Urothelium cell line (cell line): ENCODE measurements around the gene HDAC11.

Source experiments
- DNase-seq: peaks from one replicate; pipeline ENCODE4 v3.0.0; 2011; ENCODE audit warnings: low spot score, mixed read lengths
- FAIRE-seq: peaks from 2 replicates; lab custom pipeline; 2011; peaks lifted over from hg19 to GRCh38; lab: Jason Lieb, UNC

Gene HDAC11

DNA sequence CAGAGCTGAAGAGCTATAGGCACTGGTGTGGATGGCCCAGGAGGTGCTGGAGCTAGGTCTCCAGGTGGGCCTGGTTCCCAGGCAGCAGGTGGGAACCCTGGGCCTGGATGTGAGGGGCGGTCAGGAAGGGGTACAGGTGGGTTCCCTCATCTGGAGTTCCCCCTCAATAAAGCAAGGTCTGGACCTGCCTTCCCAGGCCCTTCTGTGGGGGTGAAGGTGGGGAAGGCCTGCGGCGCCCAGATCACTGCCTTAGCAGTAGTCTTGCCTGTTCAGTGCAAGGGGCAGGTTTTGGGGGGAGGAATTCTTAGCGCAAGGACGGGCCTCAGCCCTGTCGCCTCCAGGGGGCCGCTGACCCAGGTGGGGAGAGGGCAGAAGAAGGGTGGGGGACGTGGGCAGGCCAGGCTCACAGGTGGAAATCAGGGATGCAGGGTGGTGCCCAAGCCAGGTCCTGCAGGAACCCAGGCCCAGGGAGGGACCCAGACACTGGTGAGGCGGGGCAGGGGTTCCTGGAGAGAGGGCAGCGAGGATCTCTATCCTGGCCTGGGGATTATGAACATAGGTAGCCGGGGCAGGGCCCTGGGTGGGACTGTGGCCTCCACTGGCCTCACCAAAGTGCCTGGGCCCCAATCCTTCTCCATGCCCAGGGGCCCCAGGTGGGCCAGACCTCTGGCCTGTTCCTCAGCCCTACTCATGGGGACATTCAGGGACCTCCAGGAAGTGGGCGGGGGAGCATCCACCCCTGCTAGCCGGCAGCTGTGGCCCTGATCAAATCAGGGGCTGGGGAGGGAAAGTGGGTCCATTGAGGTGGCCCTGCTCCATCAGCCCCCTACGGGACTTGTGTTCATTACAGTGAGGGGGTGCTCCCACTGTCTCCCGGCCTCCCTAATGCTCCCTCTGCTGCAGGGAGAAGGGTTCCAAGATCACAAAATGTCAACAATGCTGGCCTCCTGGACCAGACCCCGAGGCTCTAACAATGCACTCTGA is 25.3 kb downstream of the HDAC11 start:
- no peak for DNase-seq
- no peak for FAIRE-seq

DNA sequence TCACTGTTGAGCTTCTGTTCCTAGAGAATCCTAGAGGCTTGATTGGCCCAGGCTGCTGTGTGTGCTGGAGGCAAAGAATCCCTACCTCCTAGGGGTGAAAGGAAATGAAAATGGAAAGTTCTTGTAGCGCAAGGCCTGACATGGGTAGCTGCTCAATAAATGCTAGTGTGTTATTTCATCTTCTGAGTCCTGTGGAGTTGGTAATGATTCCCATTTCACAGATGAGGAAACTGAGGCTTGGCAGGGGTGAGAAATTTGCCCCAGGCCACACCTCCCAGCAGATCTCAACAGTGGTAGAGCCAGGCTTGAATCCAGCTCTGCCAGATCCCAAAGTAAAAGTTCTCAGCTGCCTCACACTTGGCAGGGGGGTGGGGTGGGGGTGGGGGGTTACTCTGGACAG is 26.1 kb downstream of the HDAC11 start:
- no peak for DNase-seq
- FAIRE-seq, result no peak

- FAIRE-seq, result no peak
- DNase-seq, result no peak
Observed at GRCh38 chr3:13506680-13507079, 26.6 kb downstream of the HDAC11 start.

GRCh38 chr3:13507247-13507569 is 27.1 kb downstream of the HDAC11 start:
- DNase-seq (no peak), FAIRE-seq (no peak)

DNA sequence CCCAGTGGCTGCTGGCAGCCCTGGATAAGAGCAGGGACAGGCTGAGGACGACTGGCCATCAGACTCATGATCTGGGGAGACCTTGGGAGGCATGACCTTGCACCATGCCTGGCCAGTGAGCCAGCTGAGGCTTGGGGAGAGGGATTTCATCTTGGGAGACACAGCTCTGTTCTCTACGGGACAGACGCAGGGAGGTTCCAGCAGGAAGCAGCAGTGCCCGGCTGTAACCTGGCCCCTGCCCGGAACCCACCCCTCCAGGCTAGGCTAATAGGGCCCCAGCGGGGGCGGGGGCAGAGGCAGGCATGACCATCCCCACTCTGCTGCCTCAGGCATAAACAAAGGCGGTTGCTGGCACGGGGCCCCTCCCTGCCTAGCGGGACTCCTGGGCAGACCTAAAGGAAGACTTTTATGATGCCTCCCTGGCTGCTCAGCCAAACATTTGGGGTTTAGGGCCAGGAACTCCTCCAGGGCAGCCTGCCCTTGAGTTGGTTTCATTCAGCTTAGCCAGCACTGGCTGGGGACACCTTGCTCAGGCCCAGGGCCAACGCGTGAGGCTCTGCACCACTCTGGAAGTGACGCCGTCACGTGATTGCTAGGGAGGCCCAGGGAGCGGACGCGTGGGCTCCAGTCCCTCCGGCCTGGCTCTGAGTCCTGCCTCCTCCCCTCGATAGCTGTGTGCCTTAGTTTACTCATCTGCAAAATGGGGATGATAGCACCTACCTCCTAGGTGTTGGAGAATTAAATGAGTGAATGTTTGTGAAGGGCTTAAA is 27.6 kb downstream of the HDAC11 start:
- FAIRE-seq (no peak), DNase-seq (no peak)

GRCh38 chr3:13508496-13508895 is 28.4 kb downstream of the HDAC11 start:
- no peak for DNase-seq
- FAIRE-seq, result no peak

GRCh38 chr3:13509059-13509815 is 29.1 kb downstream of the HDAC11 start:
- FAIRE-seq (no peak), DNase-seq (no peak)

DNA sequence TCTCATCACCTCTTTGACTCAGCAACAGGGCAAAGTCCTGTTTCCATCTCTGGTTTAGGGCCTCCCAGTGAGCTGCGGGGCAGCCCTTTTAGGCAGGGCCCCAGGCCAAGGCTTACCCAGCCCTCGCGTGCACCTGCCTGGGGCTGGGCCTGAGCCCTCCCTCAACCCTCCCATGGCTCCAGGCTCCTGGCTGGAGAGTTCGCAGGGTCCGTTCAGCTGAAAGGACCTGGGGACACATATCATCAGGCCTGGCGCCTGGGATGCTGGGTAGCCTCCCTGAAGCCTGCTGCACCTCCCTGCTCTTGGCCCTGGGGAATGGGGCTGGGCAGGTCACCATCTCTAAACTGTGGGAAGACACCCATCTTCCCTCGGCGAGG is 29.7 kb downstream of the HDAC11 start:
- FAIRE-seq (no peak), DNase-seq (no peak)

DNA sequence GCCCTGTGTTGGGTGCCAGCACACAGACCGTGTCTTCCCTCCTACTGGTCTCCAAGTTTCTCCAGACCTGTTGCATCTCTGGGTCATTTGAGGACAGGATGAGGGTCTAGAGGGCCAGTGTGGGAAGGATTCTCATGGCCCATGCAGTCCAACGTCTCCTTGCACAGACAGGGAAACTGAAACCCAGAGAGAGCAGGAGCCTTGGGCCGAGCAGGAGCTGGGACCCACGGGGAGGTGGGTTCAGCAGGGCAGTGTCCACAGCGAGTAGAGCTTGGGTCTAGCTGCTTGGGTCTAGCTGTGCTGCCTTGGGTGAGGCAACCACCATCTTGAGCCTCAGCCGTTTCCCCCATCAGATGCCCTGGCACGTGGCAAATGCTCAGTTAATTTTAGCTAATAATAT is 32.3 kb downstream of the HDAC11 start:
- DNase-seq (no peak), FAIRE-seq (no peak)

DNA sequence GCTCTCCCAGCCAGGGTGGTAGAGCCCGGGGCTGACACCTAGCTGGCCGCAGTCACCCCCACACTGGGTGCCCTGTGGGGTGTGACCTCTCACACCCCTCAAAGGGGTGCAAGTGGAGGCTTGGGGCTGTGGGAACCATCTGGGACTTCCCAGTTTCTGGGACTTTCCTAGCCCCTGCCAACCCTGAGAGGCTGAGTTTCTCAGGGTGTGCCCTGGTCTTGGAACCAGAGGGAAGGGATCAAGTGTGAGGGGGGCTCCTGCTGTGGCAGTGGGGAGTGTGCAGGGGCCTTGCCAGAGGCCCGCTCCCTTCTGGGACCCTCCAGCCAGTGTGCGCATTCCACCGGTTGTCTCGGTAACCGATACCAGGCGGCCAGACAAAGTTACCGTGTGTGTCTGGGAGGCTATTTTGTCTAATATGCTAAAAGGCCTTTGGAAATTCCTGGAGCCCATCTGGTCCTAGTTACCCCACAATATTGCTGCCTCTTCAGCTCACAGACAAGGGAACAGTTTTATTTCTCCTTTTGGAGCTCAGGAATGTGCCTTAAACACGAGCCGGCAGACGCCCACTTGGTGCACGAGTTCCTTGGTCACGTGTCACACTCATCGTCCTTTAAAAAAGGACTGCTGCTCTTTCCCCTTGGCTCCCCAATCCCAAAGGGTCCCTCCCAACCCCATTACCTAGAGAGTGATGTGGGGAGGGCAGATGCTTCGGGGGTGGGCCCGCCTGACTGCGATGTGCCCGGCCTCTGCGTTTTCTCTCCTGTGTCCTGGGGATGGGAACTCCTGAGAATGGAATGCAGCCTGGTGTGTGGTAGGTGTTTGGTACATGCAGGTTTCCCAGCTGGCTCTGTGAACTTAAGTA is 33.2 kb downstream of the HDAC11 start:
- FAIRE-seq (no peak), DNase-seq (no peak)

DNA sequence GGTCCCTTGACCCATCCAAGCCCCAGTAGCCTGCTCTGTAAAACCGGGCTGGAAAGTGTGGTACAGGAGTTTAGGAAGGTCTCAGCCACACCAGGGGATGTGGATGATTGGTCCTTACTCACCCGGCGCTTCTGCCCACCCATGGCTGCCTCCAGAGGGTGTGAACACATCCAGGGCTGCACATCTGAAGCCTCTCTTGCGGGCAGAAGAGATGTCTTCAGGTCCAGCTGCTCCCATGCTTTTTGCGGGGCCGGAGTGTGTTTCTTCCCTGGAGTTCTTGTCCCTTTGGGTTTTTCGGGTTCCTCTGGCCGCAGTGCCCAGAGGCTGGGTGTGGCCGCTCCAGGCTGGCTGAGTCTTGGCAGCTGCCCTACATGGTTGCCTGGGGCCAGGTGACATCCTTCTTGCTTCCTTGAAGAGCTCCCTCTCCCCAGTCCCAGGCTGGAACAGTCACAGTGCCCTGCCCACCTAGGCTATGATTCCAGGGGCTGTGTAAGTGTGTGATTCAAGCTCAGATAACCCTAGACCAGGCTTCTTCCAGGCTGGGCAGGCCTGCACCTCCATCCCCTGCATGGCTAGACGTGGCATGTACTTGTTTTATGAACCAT is 33.9 kb downstream of the HDAC11 start:
- DNase-seq (no peak), FAIRE-seq (no peak)

DNA sequence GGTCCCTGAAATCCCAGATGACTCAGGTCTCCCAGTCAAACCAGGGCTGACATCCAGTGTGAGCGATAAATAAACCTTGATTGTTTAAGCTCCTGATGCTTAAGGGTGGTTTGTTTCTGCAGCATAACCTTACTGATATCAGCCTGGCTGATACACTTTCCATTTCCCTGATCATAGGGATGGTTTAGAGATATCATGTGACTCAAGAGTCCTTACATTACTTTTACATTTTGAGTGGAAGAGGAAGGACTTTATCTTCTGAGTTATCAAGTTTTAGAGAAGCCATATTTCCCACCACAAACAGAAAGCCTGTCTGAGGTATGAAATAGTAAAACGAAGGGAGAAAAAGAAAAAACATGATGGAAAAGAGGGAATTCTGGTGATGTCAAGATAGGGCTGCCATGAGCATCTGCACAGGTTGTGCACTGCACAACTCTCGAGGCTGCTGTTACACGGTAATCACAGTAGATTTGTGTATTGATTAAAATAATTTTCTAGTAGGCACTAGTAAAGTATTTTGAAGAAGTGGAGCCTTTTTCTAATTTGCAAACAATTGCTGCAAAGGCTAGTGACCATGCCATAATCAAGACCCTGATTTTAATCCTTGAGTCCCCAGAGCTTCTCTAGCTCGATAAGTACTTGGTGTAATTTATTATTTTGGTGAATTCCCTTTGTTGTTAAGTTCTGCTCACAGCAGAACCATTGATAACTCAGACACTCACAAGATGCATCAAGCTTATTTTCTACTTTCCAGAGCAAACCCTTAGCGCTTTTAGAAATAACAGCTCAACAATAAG is 34.7 kb downstream of the HDAC11 start:
- no peak for FAIRE-seq
- no peak for DNase-seq

GRCh38 chr3:13515786-13516759 is 36.0 kb downstream of the HDAC11 start:
- FAIRE-seq, result no peak
- no peak for DNase-seq

- DNase-seq (no peak), FAIRE-seq (no peak)
Observed at GRCh38 chr3:13516760-13517135, 36.6 kb downstream of the HDAC11 start.

DNA sequence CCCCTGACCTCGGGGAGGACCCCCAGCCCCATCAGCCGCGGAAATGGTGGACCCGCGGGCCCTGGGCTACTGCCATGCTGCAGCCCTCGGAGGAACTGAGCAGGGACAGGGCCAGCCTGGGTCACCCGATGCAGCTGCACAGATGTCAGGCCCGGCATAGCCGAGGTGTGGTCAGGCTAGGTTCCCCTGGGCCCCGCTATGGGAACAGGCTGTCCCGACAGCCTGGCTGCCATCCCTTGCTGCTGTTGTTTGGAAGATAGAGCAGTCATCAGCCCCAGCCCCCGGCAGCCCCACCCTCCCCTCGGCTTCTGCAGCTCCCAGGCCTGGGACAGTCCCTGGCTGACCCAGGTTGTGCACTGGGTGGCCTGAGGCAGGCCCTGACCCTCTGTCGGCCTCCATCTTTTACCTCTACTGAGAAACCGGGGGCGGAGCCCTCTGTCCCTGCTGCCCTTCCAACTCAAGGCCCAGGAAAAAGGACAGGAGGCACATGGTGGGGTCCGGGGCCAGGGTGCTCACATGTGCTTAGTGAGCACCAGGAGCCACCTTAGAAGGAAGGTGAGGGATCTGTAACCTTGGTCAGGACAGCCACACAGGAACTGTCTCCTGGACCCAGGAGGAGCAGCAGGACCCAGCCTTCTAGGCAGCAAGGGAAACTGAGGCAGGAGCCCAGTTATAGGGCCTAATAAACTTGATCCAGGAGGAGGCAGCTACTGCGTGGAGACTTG is 37.3 kb downstream of the HDAC11 start:
- no peak for DNase-seq

DNA sequence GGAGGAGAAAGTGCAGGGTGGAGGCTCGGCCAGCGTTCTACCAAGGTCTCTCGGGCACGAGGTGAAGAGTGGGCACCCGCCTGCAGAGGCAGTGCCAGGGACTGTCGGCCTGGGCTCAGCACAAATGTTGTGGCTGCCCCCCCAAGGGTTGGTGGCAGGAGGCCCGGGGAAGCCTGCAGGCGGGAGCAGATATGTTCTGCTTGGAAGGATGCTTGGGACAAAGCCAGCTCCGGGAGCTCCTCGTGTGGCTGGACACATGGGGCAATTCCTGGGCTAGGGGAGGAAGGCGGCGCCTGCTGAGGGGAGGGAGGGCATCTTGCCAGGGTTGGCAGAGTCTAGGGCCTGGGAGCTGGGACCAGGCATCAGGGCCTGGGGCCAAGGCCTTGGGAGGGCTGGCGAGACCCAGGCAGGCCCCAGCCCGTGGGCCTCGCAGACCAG is 38.4 kb downstream of the HDAC11 start:
- no peak for FAIRE-seq
- DNase-seq, result no peak

More for the DNA sequence above, 37.3 kb downstream of the HDAC11 start:
- FAIRE-seq, result no peak

- DNase-seq (no peak), FAIRE-seq (no peak)
Observed at GRCh38 chr3:13519006-13519791, 39.1 kb downstream of the HDAC11 start.
